ENCODE data around the gene PLAC8. TPM values are rescaled to one million over a fixed set of nuclear protein-coding genes. Genes with fewer than 3 reads are reported as not detected.

PLAC8 gene
- total and polyA plus RNA-seq, 2 of the 13 experiments (the other 11 are each of a cell fraction or from before 2014, with no cell fraction given), result 3.0 to 174 TPM

GRCh38 chr4:83139514-83140156 is 25.1 kb upstream of the PLAC8 start (continued):
- TF ChIP-seq CEBPZ (IDR thresholded peaks at IDR 0.05; ENCODE audit: low read length) (no peak), CCDC6 (CRISPR knock-in tag; IDR thresholded peaks at IDR 0.05) (no peak), KDM3A (CRISPR knock-in tag; IDR thresholded peaks at IDR 0.05; ENCODE audit: low read depth) (no peak), DNMT3B (CRISPR knock-in tag; conservative IDR thresholded peaks at IDR 0.05) (0 out of 2 replicates have a peak, but pooled peaks have one; percentile 33), HNF4G (IDR thresholded peaks at IDR 0.05; ENCODE audit: borderline replicate concordance, low read depth, low read length) (peak; percentile 36; the same call in 1 of the 2 replicates), HNF4G (CRISPR knock-in tag; IDR thresholded peaks at IDR 0.05; ENCODE audit: borderline replicate concordance, low read depth) (no peak), USF2 (IDR thresholded peaks at IDR 0.05; ENCODE audit: low read depth, low read length) (no peak), USF2 (CRISPR knock-in tag; IDR thresholded peaks at IDR 0.05; ENCODE audit: borderline replicate concordance) (peak; percentile 50; the same call in 1 of the 2 replicates), ZNF816 (CRISPR knock-in tag; IDR thresholded peaks at IDR 0.05; ENCODE audit: borderline replicate concordance) (0 out of 2 replicates have a peak, but pooled peaks have one; percentile 42), ZNF775 (CRISPR knock-in tag; IDR thresholded peaks at IDR 0.05; ENCODE audit: borderline replicate concordance) (no peak), ZNF644 (CRISPR knock-in tag; IDR thresholded peaks at IDR 0.05; ENCODE audit: low read depth) (peak; percentile 87), SP4 (CRISPR knock-in tag; IDR thresholded peaks at IDR 0.05) (0 out of 2 replicates have a peak, but pooled peaks have one; percentile 29), FOXP1 (IDR thresholded peaks at IDR 0.05) (no peak), FOXP1 (CRISPR knock-in tag; IDR thresholded peaks at IDR 0.05) (0 out of 2 replicates have a peak, but pooled peaks have one; percentile 21), NR2F6 (IDR thresholded peaks at IDR 0.05) (peak; percentile 43; the same call in 1 of the 2 replicates), NR2F6 (CRISPR knock-in tag; IDR thresholded peaks at IDR 0.05) (peak; percentile 74), MAFG (CRISPR knock-in tag; IDR thresholded peaks at IDR 0.05) (peak; percentile 80; the same call in 1 of the 2 replicates), ZNF614 (CRISPR knock-in tag; IDR thresholded peaks at IDR 0.05; ENCODE audit: borderline replicate concordance) (peak; percentile 69; the same call in 1 of the 2 replicates), ZBTB7B (CRISPR knock-in tag; IDR thresholded peaks at IDR 0.05) (peak; percentile 21; the same call in 1 of the 2 replicates), ETV6 (CRISPR knock-in tag; conservative IDR thresholded peaks at IDR 0.05) (no peak), ASH2L (IDR thresholded peaks at IDR 0.05; ENCODE audit: insufficient read length, low read depth, low read length) (peak; percentile 57), HDAC1 (CRISPR knock-in tag; IDR thresholded peaks at IDR 0.05) (peak; percentile 64), DRAP1 (CRISPR knock-in tag; IDR thresholded peaks at IDR 0.05) (peak; percentile 21; the same call in 1 of the 2 replicates), ZNF331 (CRISPR knock-in tag; IDR thresholded peaks at IDR 0.05) (peak; percentile 48; the same call in 1 of the 2 replicates), TRAFD1 (CRISPR knock-in tag; IDR thresholded peaks at IDR 0.05; ENCODE audit: borderline replicate concordance) (no peak)

Data from HepG2 (cell line).